LoVo (cell line): ENCODE data around the gene CASKIN1.

Source experiments
- DNase-seq: peaks from one replicate; pipeline ENCODE4 v3.0.0-alpha.2; 2016; ENCODE audit warnings: low spot score

Gene CASKIN1

DNA sequence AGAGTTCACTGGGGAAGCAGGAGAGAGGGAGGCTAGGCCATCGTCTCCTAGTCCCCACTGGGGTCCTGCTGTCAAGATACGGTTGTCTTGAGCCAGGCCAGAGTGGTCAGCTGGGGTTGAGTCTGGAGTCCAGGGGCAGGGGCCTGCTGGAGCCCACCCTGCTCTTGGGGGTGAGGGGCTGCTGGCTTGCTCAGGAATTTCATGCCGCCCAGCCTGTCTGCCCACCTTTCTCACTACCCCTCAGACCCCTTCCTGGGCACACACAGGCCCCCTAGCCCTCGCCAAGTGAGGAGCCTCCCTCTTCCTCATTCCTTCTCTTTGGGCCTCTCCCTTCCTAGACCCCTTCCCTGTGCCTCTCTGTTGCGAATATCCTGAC is 39.6 kb downstream of the CASKIN1 start:
- no peak for DNase-seq

- no peak for DNase-seq
Measured at GRCh38 chr16:2155977-2156848, 40.2 kb downstream of the CASKIN1 start.

- peak; percentile 99 for DNase-seq
Measured at GRCh38 chr16:2155091-2155950, 41.1 kb downstream of the CASKIN1 start, which contains the start of gene TRAF7. TRAF7 (plus strand) TSS chr16:2155782; CDS start chr16:2163921, 8,139 bp downstream.

GRCh38 chr16:2154533-2155090 is 41.8 kb downstream of the CASKIN1 start:
- peak; percentile 27 for DNase-seq

- DNase-seq: peak; percentile 33
Measured at GRCh38 chr16:2152695-2153506, 43.5 kb downstream of the CASKIN1 start.

- peak; percentile 13 for DNase-seq
Measured at GRCh38 chr16:2151188-2152091, 45.0 kb downstream of the CASKIN1 start.

- peak; percentile 51 for DNase-seq
Measured at GRCh38 chr16:2150418-2151187, 45.8 kb downstream of the CASKIN1 start.

GRCh38 chr16:2149630-2150417 is 46.6 kb downstream of the CASKIN1 start:
- DNase-seq: peak; percentile 14

DNA sequence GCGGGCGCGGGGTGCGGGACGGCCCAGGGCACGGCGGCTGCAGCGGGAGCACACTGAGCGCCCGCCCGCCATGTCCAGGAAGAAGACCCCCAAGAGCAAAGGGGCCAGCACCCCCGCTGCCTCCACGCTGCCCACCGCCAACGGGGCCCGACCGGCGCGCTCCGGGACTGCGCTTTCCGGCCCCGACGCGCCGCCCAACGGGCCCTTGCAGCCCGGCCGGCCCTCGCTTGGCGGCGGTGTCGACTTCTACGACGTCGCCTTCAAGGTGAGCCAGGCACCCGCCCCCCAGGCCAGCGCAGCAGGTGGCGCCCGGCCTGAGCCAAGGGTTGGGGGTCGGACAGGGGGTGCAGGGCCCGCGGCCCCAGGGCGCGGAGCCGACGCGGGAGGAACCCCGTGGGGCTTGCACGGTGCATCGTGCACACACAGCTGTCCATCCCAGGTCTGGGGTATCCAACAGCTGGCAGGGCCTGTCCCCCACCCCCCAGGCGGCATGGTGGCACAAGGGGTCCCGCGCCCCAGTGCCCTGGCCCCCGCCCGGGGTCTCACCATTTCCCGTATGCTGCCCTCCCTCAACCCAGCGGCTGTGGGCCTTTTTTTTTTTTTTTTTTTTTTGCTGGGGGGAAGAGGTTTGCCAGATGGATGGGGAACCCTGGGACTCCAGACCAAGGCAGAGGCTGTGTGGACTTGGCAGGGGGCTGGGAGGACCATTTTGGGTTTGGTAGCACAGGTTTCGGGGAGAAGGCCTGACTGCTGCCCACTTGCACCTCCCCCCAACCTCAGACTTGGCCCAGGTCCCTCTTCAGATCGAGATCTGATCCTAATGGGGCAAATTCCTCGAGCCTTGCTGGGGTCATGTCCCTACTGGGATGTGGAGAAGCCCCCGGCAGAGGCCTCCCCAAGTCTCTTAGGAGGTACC is 47.4 kb downstream of the CASKIN1 start:
- DNase-seq: no peak

DNA sequence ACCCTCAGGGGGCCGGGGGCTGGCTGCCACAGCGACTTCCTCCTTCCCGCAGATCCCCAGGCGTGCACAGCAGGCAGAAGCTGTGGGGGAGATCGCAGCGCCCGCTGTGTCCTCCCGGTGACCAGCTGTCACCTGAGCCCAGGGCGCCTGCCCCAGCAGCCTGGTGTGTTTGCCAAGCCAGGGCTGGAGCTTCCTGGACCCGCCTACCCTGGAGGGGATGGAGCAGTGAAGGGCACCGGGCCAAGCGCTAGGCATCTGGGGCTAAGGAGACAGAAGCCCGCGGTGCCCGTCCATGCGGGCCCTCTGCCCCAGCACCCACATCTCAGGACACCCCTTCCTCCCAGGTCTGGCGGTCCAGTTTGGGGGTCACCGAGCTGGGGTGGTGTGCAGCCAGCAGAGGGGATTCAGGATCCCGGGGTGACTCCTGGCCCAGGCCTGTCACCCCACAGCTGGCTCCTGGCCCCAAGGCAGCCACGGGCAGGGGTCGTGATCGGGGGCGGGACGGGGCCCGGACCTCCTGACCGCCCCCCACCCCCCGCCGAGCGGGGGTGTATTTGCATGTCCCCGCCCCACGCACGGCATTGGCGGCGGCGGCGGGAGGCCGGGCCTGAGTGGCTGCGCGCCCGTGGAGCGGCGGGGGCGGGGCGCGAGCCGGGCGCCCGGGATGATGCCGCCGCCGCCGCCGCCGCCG is 48.3 kb downstream of the CASKIN1 start, which contains the start of gene RAB26:
Gene RAB26, plus strand, starts transcription at position 645 of the 691 bp plus-strand sequence. CDS start 159 bp downstream, outside the sequence.
- peak; percentile 62 for DNase-seq

DNA sequence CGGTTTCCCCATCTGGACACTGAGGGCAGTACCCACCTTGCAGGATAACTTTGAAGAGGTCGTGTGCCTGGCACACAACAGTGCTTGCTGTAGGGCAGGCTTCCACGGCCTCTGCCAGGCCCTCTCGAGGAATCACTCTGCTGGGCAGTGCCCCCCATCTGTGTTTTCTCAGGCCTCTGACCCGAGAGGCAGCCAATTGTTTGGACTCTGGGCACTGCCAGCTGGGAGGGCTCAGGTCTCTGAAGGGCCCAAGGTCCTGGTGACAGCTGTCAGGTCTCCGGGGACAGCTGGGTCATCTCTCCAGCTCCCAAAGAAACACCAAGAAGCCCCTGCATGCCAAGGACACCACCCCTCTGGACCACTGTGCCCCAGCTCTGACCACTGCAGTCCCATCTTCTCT is 49.0 kb downstream of the CASKIN1 start:
- DNase-seq: no peak

- DNase-seq: no peak
Measured at GRCh38 chr16:2145843-2146242, 50.6 kb downstream of the CASKIN1 start.

DNA sequence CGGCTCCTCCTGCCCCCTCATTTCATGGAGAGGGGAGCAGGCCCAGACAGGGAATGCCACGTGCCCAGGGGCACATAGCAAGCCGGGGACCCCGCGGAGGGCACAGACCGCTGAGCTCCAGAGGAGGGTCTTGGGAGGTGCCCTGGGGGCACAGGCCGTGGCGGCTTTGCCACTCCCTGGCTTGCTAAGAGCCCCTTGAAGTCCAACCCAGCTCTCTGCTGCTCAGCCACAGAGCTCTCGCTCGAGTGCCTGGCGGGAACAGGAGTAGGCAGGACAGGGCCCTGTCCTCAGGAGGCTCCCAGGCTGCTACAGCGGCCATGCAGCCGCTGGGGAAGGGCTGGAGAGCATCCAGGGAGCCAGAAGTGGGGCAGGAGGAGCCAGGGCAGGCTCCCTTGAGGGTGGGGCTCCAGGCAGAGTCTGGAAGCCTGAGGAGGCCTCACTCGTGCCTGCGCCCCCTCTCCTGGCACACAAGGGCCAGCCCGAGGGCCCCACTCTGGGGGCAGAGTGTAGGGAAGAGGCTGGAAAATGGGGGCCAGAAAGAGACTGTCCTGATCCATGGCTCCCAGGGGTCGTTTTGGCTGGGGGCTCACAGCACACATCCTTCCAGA is 52.4 kb downstream of the CASKIN1 start:
- no peak for DNase-seq

DNA sequence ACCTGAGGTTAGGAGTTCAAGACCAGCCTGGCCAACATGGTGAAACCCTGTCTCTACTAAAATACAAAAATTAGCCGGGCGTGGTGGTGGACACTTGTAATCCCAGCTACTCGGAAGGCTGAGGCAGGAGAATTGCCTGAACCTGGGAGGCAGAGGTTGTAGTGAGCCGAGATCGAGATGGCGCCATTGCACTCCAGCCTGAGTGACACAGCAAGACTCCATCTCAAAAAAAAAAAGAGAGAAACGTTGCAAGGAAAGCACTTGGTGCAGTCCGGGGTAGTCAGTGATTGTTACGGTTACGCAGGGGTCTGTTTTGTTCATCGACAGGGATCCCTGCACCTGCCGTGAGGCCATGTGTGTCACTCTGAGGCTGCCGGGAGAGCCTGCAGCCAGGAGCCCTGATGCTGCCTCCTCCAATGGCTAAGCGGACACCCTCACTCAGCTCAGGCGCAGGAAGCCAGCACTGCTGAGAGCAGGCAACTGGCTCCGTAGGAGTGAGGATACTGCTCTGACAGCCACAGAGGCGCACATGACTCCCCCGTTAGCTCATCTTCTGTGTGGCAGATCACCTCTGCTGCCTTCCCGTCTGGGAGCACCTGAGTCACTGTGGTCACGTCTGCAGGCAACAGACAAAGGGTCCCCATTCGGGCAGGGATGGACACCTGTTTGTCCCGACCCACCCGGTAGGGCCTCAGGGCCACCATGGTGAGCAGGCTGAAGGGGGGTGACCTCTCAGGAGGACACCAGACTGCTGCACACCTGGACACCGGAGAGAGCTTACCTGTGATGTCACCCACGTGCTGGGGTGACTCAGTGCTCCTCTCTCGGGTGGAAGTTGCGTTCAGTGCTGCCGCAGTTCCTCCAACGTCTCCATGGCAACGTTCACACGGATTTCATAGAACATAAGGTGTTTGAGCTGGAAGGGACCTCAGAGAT is 53.2 kb downstream of the CASKIN1 start:
- no peak for DNase-seq

GRCh38 chr16:2135770-2136490 is 60.5 kb downstream of the CASKIN1 start, which contains the start of gene PKD1:
PKD1 (minus strand) TSS chr16:2135898; CDS start chr16:2135689, 209 bp downstream.
- DNase-seq: peak; percentile 88
